H9 (cell line): ENCODE results near the gene NUTM2D. TPM values are rescaled to one million over a fixed set of nuclear protein-coding genes. Genes with fewer than 3 reads are reported as not detected.
"Not testable (repeated sequence)": the region's sequence is repeated elsewhere in the genome, so short reads cannot be mapped to it uniquely, and the experiment has no call there.

Source experiments
- DNase-seq: peaks from one replicate; pipeline ENCODE4 v3.0.0-alpha.2; 2017
- H2AFZ ChIP-seq: one replicate; pipeline ENCODE4 v1.6.1; 2013; ENCODE audit warnings: mild to moderate bottlenecking, low read length, control low read depth, moderate library complexity
- H2AK5ac ChIP-seq: 2 replicates; pipeline ENCODE4 v1.6.1; 2013; ENCODE audit warnings: low read length, control low read depth, mixed read lengths; ENCODE audit not compliant: insufficient read length
- H2BK120ac ChIP-seq: one replicate; pipeline ENCODE4 v1.6.1; 2013; ENCODE audit warnings: low read depth, mild to moderate bottlenecking, low read length, control low read depth, inconsistent platforms; ENCODE audit not compliant: poor library complexity, severe bottlenecking
- H2BK12ac ChIP-seq: 2 replicates; pipeline ENCODE4 v1.6.1; 2013; ENCODE audit warnings: low read length, control low read depth, mixed read lengths, low read depth; ENCODE audit not compliant: insufficient read length
- H2BK15ac ChIP-seq: 2 replicates; pipeline ENCODE4 v1.6.1; 2013; ENCODE audit warnings: low read depth, low read length, control low read depth
- H2BK20ac ChIP-seq: one replicate; pipeline ENCODE4 v1.6.1; 2013; ENCODE audit warnings: low read depth, mild to moderate bottlenecking, low read length, control low read depth, inconsistent platforms; ENCODE audit not compliant: poor library complexity, severe bottlenecking
- H2BK5ac ChIP-seq: 2 replicates; pipeline ENCODE4 v1.6.1; 2013; ENCODE audit warnings: low read length, control low read depth, mixed read lengths; ENCODE audit not compliant: insufficient read length
- H3K14ac ChIP-seq: 2 replicates; pipeline ENCODE4 v1.6.1; 2013; ENCODE audit warnings: low read length, control low read depth; ENCODE audit not compliant: insufficient read depth
- H3K18ac ChIP-seq: 2 replicates; pipeline ENCODE4 v1.6.1; 2013; ENCODE audit warnings: low read depth, mild to moderate bottlenecking, mixed read lengths, low read length, control low read depth; ENCODE audit not compliant: insufficient read length
- H3K23ac ChIP-seq: 2 replicates; pipeline ENCODE4 v1.6.1; 2013; ENCODE audit warnings: low read length, control low read depth, mixed read lengths, low read depth; ENCODE audit not compliant: insufficient read length
- H3K23me2 ChIP-seq: 2 replicates; pipeline ENCODE4 v1.6.1; 2013; ENCODE audit warnings: low read depth, mild to moderate bottlenecking, mixed read lengths, low read length, control low read depth; ENCODE audit not compliant: insufficient read length, poor library complexity, severe bottlenecking
- H3K27ac ChIP-seq: 2 replicates; pipeline ENCODE4 v1.5.1; 2013; ENCODE audit warnings: low read length, control low read depth, mixed read lengths, low read depth; ENCODE audit not compliant: insufficient read length
- H3K27me3 ChIP-seq: 2 replicates; pipeline ENCODE4 v1.6.1; 2013; ENCODE audit warnings: low read length, control low read depth, inconsistent platforms; ENCODE audit not compliant: insufficient read depth
- H3K4ac ChIP-seq: 2 replicates; pipeline ENCODE4 v1.6.1; 2013; ENCODE audit warnings: low read depth, mild to moderate bottlenecking, control low read depth, inconsistent platforms, low read length, moderate library complexity
- H3K4me1 ChIP-seq: 2 replicates; pipeline ENCODE4 v1.6.1; 2013; ENCODE audit warnings: low read length, control low read depth, inconsistent platforms; ENCODE audit not compliant: insufficient read depth
- H3K4me2 ChIP-seq: 2 replicates; pipeline ENCODE4 v1.6.1; 2013; ENCODE audit warnings: low read length, control low read depth, mixed read lengths; ENCODE audit not compliant: insufficient read length, insufficient read depth
- H3K56ac ChIP-seq: 2 replicates; pipeline ENCODE4 v1.6.1; 2013; ENCODE audit warnings: low read depth, mild to moderate bottlenecking, mixed read lengths, low read length, control low read depth; ENCODE audit not compliant: insufficient read length
- H3K79me1 ChIP-seq: 2 replicates; pipeline ENCODE4 v1.6.1; 2013; ENCODE audit warnings: low read depth, mild to moderate bottlenecking, moderate library complexity, low read length, control low read depth, inconsistent platforms; ENCODE audit not compliant: insufficient read depth, poor library complexity, severe bottlenecking
- H3K79me2 ChIP-seq: 2 replicates; pipeline ENCODE4 v1.6.1; 2013; ENCODE audit warnings: low read length, control low read depth, inconsistent platforms; ENCODE audit not compliant: insufficient read depth
- H3K9ac ChIP-seq: 2 replicates; pipeline ENCODE4 v1.6.1; 2013; ENCODE audit warnings: low read length, control low read depth, mixed read lengths; ENCODE audit not compliant: insufficient read length; ENCODE audit errors: extremely low read depth
- H3K9me3 ChIP-seq: one replicate; pipeline ENCODE4 v1.6.1; 2013; ENCODE audit warnings: low read depth, low read length, inconsistent platforms; ENCODE audit not compliant: control insufficient read depth
- H3T11ph ChIP-seq: one replicate; pipeline ENCODE4 v1.6.1; 2013; ENCODE audit warnings: mild to moderate bottlenecking, low read length, control low read depth, inconsistent platforms
- H4K20me1 ChIP-seq: one replicate; pipeline ENCODE4 v1.6.1; 2013; ENCODE audit not compliant: control insufficient read depth, insufficient read length, insufficient read depth
- H4K5ac ChIP-seq: 2 replicates; pipeline ENCODE4 v1.6.1; 2013; ENCODE audit warnings: low read depth, mild to moderate bottlenecking, mixed read lengths, low read length, control low read depth; ENCODE audit not compliant: insufficient read length
- H4K8ac ChIP-seq: replicated peaks from 2 replicates; pipeline ENCODE4 v1.6.1; 2013; ENCODE audit warnings: low read length, control low read depth, mixed read lengths, low read depth; ENCODE audit not compliant: insufficient read length
- H4K91ac ChIP-seq: 2 replicates; pipeline ENCODE4 v1.6.1; 2013; ENCODE audit warnings: low read depth, mild to moderate bottlenecking, moderate library complexity, mixed read lengths, low read length, control low read depth; ENCODE audit not compliant: insufficient read length
- H3K27ac Mint-ChIP-seq, 3 experiments: 2 replicates in 2 of 3; 3 replicates in 1 of 3; pipeline ENCODE4 v1.8.0; 2020 to 2021; ENCODE audit warnings: mixed read lengths in 3 of 3, mild to moderate bottlenecking in 1 of 3, moderate library complexity in 1 of 3
- H3K27me3 Mint-ChIP-seq: 2 replicates; pipeline ENCODE4 v1.8.0; 2021; ENCODE audit warnings: low read depth, mild to moderate bottlenecking, moderate library complexity, mixed read lengths
- H3K36me3 Mint-ChIP-seq, 3 experiments: 2 replicates in 2 of 3; 3 replicates in 1 of 3; pipeline ENCODE4 v1.8.0; 2020 to 2021; ENCODE audit warnings: low read depth in 3 of 3, mixed read lengths in 3 of 3; ENCODE audit not compliant: insufficient read depth in 1 of 3
- H3K4me1 Mint-ChIP-seq, 2 experiments: 2 replicates each; pipeline ENCODE4 v1.8.0; 2020; ENCODE audit warnings: mixed read lengths in 2 of 2
- H3K4me3 Mint-ChIP-seq, 2 experiments: 2 replicates in 1 of 2; 3 replicates in 1 of 2; pipeline ENCODE4 v1.8.0; 2020 to 2021; ENCODE audit warnings: mild to moderate bottlenecking in 2 of 2, mixed read lengths in 2 of 2, moderate library complexity in 1 of 2
- H3K9me3 Mint-ChIP-seq, 2 experiments: 2 replicates in 1 of 2; 3 replicates in 1 of 2; pipeline ENCODE4 v1.8.0; 2020; ENCODE audit warnings: mild to moderate bottlenecking in 2 of 2, mixed read lengths in 2 of 2, moderate library complexity in 1 of 2
- WGBS: extraction: QIAGEN DNeasy Blood & Tissue Kit; methylation state at CpG from one replicate; pipeline ENCODE4 v1.1.7; 2013; ENCODE audit warnings: missing lambda C conversion rate, low lambda C conversion rate, mixed read lengths; ENCODE audit not compliant: insufficient read length; ENCODE audit errors: extremely low coverage; 5-methylcytosine and 5-hydroxymethylcytosine counted together
- total RNA-seq: library from RNA; stranded (reverse); gene quantifications from 2 replicates; pipeline ENCODE4 v1.2.1, GENCODE V29; 2021

Gene NUTM2D
- total RNA-seq, 1 experiment from 2014 or later = 3.5 TPM

GRCh38 chr10:87327958-87328357 lies 29.6 kb upstream of the NUTM2D start:
- not testable (repeated sequence) for H2BK20ac ChIP-seq, H3K79me1 ChIP-seq, H3K9me3 Mint-ChIP-seq, H2AK5ac ChIP-seq, DNase-seq, H3K23me2 ChIP-seq, H4K5ac ChIP-seq, H3K27me3 ChIP-seq, H2AFZ ChIP-seq, H3K4me3 Mint-ChIP-seq, H2BK120ac ChIP-seq, H3K27ac Mint-ChIP-seq, H3K79me2 ChIP-seq, H3K4me2 ChIP-seq, H3K9ac ChIP-seq, H3K27ac ChIP-seq, H3K23ac ChIP-seq, H3K27me3 Mint-ChIP-seq, H3K18ac ChIP-seq, H2BK15ac ChIP-seq, H3T11ph ChIP-seq, H3K14ac ChIP-seq, H3K4ac ChIP-seq, H3K56ac ChIP-seq, H4K8ac ChIP-seq, H3K4me1 Mint-ChIP-seq, H4K20me1 ChIP-seq, H2BK5ac ChIP-seq, H3K9me3 ChIP-seq, H4K91ac ChIP-seq, H3K4me1 ChIP-seq, H3K36me3 Mint-ChIP-seq, H2BK12ac ChIP-seq
- WGBS = no CpG with 5 or more reads among the region's 1 CpG

DNA sequence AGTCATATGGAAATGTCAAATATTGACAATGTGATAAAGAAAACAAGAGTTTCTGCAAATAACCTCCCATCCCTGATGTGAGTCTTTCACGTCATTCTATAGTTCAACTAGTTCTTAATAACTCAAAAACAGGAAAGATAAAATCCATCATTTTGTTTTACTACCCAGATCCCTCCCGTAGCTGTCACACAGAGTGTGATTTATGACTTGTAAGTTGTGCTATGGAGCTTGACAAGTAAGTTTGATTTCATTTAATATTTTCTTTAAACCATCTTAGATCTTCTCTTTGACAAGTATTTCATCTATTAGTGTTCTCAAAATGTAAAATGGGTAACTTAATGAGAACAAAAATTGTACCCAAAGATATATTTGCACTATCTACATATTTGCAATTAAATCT lies 28.4 kb upstream of the NUTM2D start:
- H3K79me1 ChIP-seq, H3K27me3 Mint-ChIP-seq, H2AFZ ChIP-seq, H3K18ac ChIP-seq, H2BK15ac ChIP-seq, H3K14ac ChIP-seq, H2BK20ac ChIP-seq, H3K9me3 ChIP-seq, H3K27me3 ChIP-seq, H4K20me1 ChIP-seq, H3K36me3 Mint-ChIP-seq, H3K4me1 Mint-ChIP-seq, H3K79me2 ChIP-seq, H3K23ac ChIP-seq, H4K8ac ChIP-seq, H3K4me1 ChIP-seq, H2AK5ac ChIP-seq, H2BK12ac ChIP-seq, H3K56ac ChIP-seq, H3K23me2 ChIP-seq, DNase-seq, H2BK5ac ChIP-seq, H4K5ac ChIP-seq, H3K9ac ChIP-seq, H2BK120ac ChIP-seq, H4K91ac ChIP-seq, H3K4ac ChIP-seq, H3K9me3 Mint-ChIP-seq, H3K27ac ChIP-seq, H3K4me2 ChIP-seq, H3K4me3 Mint-ChIP-seq, H3T11ph ChIP-seq: not testable (repeated sequence)
- WGBS = no CpG with 5 or more reads among the region's 2 CpGs
- H3K27ac Mint-ChIP-seq = peak overlapping the region in 1 of 3 experiments; percentile 12; a peak in 1 of 7 replicates
